GM12801 (cell line): ENCODE results near the gene ZNF445.

Experiments used
- CTCF ChIP-seq: IDR thresholded peaks from one replicate; pipeline ENCODE4 v1.5.1; 2011; ENCODE audit warnings: control low read depth; ENCODE audit not compliant: insufficient read length; ENCODE audit errors: extremely low read depth

The ZNF445 gene

GRCh38 chr3:44439499-44440295, 37.8 kb downstream of the ZNF445 start:
- TF ChIP-seq CTCF, result no peak

- TF ChIP-seq CTCF, result no peak
These were observed 39.7 kb downstream of the ZNF445 start for GRCh38 chr3:44437800-44438199.

DNA sequence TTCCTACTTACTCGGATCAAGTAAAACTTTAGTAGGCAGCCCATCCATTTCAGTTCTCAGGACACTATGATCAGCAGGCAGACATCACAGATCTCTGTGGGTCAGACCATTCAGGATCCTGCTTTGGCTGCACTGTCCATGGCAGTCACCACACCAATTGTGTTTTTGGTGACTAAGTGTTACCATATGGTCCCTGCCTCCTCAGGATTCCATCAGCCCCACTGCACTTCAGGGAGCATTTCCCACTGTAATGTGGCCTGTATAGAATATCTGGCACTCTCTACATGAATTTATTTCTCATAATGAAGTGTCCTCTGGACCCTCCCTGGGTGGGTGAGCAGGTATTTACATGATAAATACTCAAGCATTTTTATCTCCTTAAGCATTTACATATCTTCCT, 41.3 kb downstream of the ZNF445 start:
- TF ChIP-seq CTCF, result no peak

DNA sequence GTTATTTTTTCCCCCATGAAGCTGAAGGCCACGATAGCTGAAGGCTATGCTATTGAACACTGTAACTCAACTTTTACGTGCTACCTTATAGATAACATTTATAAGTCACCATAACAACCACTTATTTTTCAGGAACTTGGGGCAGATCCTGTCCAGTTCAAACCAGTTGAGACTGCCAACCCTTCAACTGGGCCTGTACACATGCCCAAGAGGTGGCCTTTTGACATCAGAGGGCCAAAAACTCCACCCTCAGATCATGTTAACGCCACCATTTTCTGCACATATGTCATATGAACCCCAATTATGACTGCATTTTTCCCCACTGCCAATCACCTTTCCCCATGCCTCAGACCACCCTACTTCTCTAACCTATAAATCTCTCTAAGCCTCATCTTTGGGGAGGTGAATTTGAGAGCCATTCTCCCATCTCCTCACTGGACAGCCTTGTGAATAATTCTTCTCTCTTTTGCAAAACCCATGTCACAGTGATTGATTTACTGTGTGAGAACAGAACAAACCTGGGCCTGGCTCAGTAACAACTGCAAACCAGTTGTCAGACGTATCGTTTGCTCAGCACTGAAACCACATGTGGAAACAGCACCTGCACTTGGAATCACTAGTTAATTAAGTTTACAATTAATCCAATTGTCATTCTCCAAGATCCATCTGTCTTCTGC, 42.5 kb downstream of the ZNF445 start:
- no peak for TF ChIP-seq CTCF

GRCh38 chr3:44430466-44430865, 47.0 kb downstream of the ZNF445 start:
- TF ChIP-seq CTCF, result no peak

DNA sequence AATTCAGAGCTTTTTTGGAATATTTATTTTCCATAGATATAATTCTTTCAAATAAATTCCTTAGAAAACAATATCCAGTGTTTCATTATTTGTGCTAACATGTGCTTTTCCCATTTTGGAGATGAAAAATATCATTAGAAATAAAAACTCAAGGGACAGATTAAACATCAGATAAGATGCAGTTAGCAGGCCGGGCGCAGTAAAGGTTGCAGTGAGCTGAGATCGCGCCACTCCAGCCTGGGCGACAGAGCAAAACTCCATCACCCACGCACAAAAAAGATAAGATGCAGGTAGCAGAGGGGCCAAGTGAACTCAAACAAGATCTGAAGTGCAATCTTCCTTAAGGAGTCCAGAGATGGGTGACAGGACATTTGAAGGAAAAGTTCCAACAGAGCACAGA, 48.0 kb downstream of the ZNF445 start:
- TF ChIP-seq CTCF, result no peak

- TF ChIP-seq CTCF, result no peak
These were observed 48.6 kb downstream of the ZNF445 start for GRCh38 chr3:44428910-44429309.
